Measurements from ENCODE around the gene ASPM. TPM values are rescaled to one million over a fixed set of nuclear protein-coding genes. Genes with fewer than 3 reads are reported as not detected.

The ASPM gene
- total and polyA plus RNA-seq, 2 of the 8 experiments (the other 6 are each of a cell fraction or from before 2014, with no cell fraction given): 5.1 to 50.3 TPM

GRCh38 chr1:197143276-197143675 is 3.2 kb downstream of the ASPM start (continued):
- no peak for TF ChIP-seq SIN3A (conservative IDR thresholded peaks at IDR 0.05 in 1 of 2, IDR thresholded peaks at IDR 0.05 in 1 of 2; ENCODE audit: low read depth in 1 of 2, low read length in 2 of 2)
- no peak for TF ChIP-seq SP4 (IDR thresholded peaks at IDR 0.05; ENCODE audit: low read length)
- TF ChIP-seq SUZ12 (IDR thresholded peaks at IDR 0.05; ENCODE audit: low read length): no peak
- TF ChIP-seq CEBPB (IDR thresholded peaks at IDR 0.05; ENCODE audit: low read depth, low read length): no peak
- no peak for TF ChIP-seq CBX8 (IDR thresholded peaks at IDR 0.05; ENCODE audit: borderline replicate concordance, low read depth, low read length)
- no peak for TF ChIP-seq EGR1 (IDR thresholded peaks at IDR 0.05; ENCODE audit: borderline replicate concordance, low read depth, low read length)
- TF ChIP-seq EP300 (IDR thresholded peaks at IDR 0.05; ENCODE audit: borderline replicate concordance in 1 of 2, low read depth in 2 of 2, low read length in 2 of 2): no peak

Data from H1 (cell line).